Measurements from ENCODE around the gene LGALS9. TPM values are rescaled to one million over a fixed set of nuclear protein-coding genes. Genes with fewer than 3 reads are reported as not detected.

The LGALS9 gene
- total and polyA plus RNA-seq, 9 of the 15 experiments (the other 6 are each of a cell fraction or from before 2014, with no cell fraction given), result 0.45 to 6.9 (median 2.8) TPM

DNA sequence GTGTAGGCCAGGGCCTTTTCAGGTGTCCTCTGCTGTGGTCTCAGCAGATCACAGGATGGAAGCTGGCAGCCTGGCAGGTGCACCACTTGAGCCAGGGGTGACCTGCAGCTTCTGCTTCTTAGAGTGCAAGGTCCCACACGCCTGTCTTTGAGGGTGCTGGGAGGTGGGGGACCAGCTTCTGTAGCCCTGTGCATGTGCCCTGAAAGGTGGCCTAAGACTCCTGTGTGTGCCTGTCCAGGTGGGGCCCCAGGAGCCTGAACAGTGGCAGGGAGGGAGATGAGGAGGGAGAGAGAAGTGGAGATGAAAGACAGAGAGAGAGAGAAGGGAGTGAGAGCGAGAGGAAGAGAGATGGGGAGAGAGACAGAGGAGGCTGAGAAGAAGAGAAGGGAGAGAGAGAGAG is 46.2 kb downstream of the LGALS9 start:
- Histone ChIP-seq H2AFZ (ENCODE audit: low read depth, low read length) (no peak overlapping the region), H4K20me1 (replicated peaks; ENCODE audit: control insufficient read depth, insufficient read depth, low read length) (no peaks in the 10 kb centered on the region), H3K4me1 (replicated peaks in 1 of 2; ENCODE audit: control insufficient read depth in 2 of 2, insufficient read depth in 2 of 2, low read length in 2 of 2) (no peaks in the 10 kb centered on the region), H3K79me2 (ENCODE audit: control insufficient read depth, insufficient read depth, low read length) (no peaks in the 10 kb centered on the region), H3K4me2 (ENCODE audit: insufficient read depth, low read length) (no peak overlapping the region), H3K27me3 (ENCODE audit: control insufficient read depth in 2 of 2, insufficient read depth in 2 of 2, low read length in 2 of 2) (no peaks in the 10 kb centered on the region), H3K9me3 (replicated peaks; ENCODE audit: control insufficient read depth, insufficient read depth, low read depth, low read length) (no peaks in the 10 kb centered on the region), H3K9ac (ENCODE audit: insufficient read depth in 1 of 2, low read depth in 2 of 2, low read length in 2 of 2) (no peak overlapping the region), H3K4me3 (no peak overlapping the region), H3K27ac (ENCODE audit: extremely low read depth, low read depth, low read length) (no peak overlapping the region), H3K9me1 (ENCODE audit: control insufficient read depth, insufficient read depth, low read length) (no peaks in the 10 kb centered on the region), H3K36me3 (ENCODE audit: control insufficient read depth, insufficient read depth, low read length) (no peaks in the 10 kb centered on the region)
- in situ Hi-C loops (cut with MboI), result loop anchor here (25.0 kb wide), 1 partner anchor 1090 kb away; no protein-coding TSS in a partner anchor
- ChIA-PET CTCF (ENCODE audit: low intra/inter-chr PET ratio) (no interaction called here), POLR2A (no interaction called here)
- ATAC-seq, result no peak
- no peak for DNase-seq (ENCODE audit: extremely low read depth in 1 of 4, low spot score in 3 of 4)
- TF ChIP-seq, protein P1, sequence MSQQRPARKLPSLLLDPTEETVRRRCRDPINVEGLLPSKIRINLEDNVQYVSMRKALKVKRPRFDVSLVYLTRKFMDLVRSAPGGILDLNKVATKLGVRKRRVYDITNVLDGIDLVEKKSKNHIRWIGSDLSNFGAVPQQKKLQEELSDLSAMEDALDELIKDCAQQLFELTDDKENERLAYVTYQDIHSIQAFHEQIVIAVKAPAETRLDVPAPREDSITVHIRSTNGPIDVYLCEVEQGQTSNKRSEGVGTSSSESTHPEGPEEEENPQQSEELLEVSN (IDR thresholded peaks at IDR 0.05; ENCODE audit: borderline replicate concordance in 1 of 2, extremely low read depth in 1 of 2, insufficient read depth in 1 of 2, insufficient read length in 1 of 2, low read depth in 1 of 2, low read length in 1 of 2, poor library complexity in 1 of 2, severe bottlenecking in 1 of 2), result no peak
- TF ChIP-seq CREB3 (tag; conservative IDR thresholded peaks at IDR 0.05; ENCODE audit: low read depth), result no peak
- no peak for TF ChIP-seq CREB3L1 (IDR thresholded peaks at IDR 0.05; ENCODE audit: borderline replicate concordance, low read depth)
- no peak for TF ChIP-seq HLTF (IDR thresholded peaks at IDR 0.05)
- no peak for TF ChIP-seq NFATC3 (IDR thresholded peaks at IDR 0.05)
- no peak for TF ChIP-seq HIVEP1 (CRISPR knock-in tag; IDR thresholded peaks at IDR 0.05)
- TF ChIP-seq CAMTA2 (CRISPR knock-in tag; conservative IDR thresholded peaks at IDR 0.05), result no peak
- no peak for TF ChIP-seq SPI1 (IDR thresholded peaks at IDR 0.05; ENCODE audit: borderline replicate concordance, low read depth, low read length)
- no peak for TF ChIP-seq ZNF79 (CRISPR knock-in tag; IDR thresholded peaks at IDR 0.05; ENCODE audit: low read depth)
- no peak for TF ChIP-seq FOXJ3 (CRISPR knock-in tag; IDR thresholded peaks at IDR 0.05)
- no peak for TF ChIP-seq BRF2 (IDR thresholded peaks at IDR 0.05; ENCODE audit: borderline replicate concordance, insufficient read depth, insufficient read length)
- no peak for TF ChIP-seq ZNF57 (CRISPR knock-in tag; IDR thresholded peaks at IDR 0.05)
- no peak for TF ChIP-seq SMAD4 (CRISPR knock-in tag; conservative IDR thresholded peaks at IDR 0.05)
- TF ChIP-seq MED1 (CRISPR knock-in tag; IDR thresholded peaks at IDR 0.05; ENCODE audit: borderline replicate concordance), result no peak
- no peak for TF ChIP-seq CREM (IDR thresholded peaks at IDR 0.05; ENCODE audit: low read depth)
- no peak for TF ChIP-seq TAF1 (IDR thresholded peaks at IDR 0.05; ENCODE audit: control insufficient read depth, extremely low read depth, insufficient read depth, low read length, severe bottlenecking)
- no TSS peak for BruUV-seq (replicated peaks)
- 0% methylated on average over 1 of the region's 2 CpGs for WGBS (ENCODE audit: insufficient coverage, low coverage, missing lambda C conversion rate)
- no peak for FAIRE-seq
- intact Hi-C loops (cut with micrococcal nuclease), result no loop called here
